GM21360 (cell line): ENCODE measurements around the gene LRRC71.

ENCODE experiments used
- ATAC-seq: cut with Tn5 transposase; IDR thresholded peaks from one replicate; pipeline ENCODE4 v1.9.1; 2021; ENCODE audit warnings: mild to moderate bottlenecking, moderate library complexity; ENCODE audit not compliant: unreplicated experiment

The LRRC71 gene

GRCh38 chr1:156892190-156893047, 28.0 kb upstream of the LRRC71 start:
- ATAC-seq = no peak

- no peak for ATAC-seq
Observed at GRCh38 chr1:156893048-156893953, 27.1 kb upstream of the LRRC71 start, which contains the start of gene PEAR1. Gene PEAR1, plus strand, starts transcription at chr1:156893718. Its CDS starts 10,209 bp downstream, at chr1:156903927.

- ATAC-seq = no peak
Observed at GRCh38 chr1:156894001-156894400, 26.4 kb upstream of the LRRC71 start.

GRCh38 chr1:156894711-156895454, 25.5 kb upstream of the LRRC71 start:
- no peak for ATAC-seq

GRCh38 chr1:156895455-156895812, 25.0 kb upstream of the LRRC71 start:
- ATAC-seq = no peak

GRCh38 chr1:156895927-156896326, 24.5 kb upstream of the LRRC71 start:
- no peak for ATAC-seq

- ATAC-seq = no peak
Observed at GRCh38 chr1:156896490-156897033, 23.9 kb upstream of the LRRC71 start.

- no peak for ATAC-seq
Observed at GRCh38 chr1:156897078-156897825, 23.2 kb upstream of the LRRC71 start.

GRCh38 chr1:156898161-156898566, 22.3 kb upstream of the LRRC71 start:
- ATAC-seq = no peak

GRCh38 chr1:156898971-156899664, 21.3 kb upstream of the LRRC71 start:
- ATAC-seq = no peak

- ATAC-seq = no peak
Observed at GRCh38 chr1:156899956-156900718, 20.3 kb upstream of the LRRC71 start.

GRCh38 chr1:156900896-156901589, 19.4 kb upstream of the LRRC71 start:
- no peak for ATAC-seq

GRCh38 chr1:156901590-156901900, 18.9 kb upstream of the LRRC71 start:
- ATAC-seq = no peak

- no peak for ATAC-seq
Observed at GRCh38 chr1:156901966-156902915, 18.2 kb upstream of the LRRC71 start.

- ATAC-seq = no peak
Observed at GRCh38 chr1:156903328-156904091, 16.9 kb upstream of the LRRC71 start.

- no peak for ATAC-seq
Observed at GRCh38 chr1:156904187-156904959, 16.1 kb upstream of the LRRC71 start.
